K562 (cell line): Measurements from ENCODE around the gene OR5AU1. TPM values are rescaled to one million over a fixed set of nuclear protein-coding genes. Genes with fewer than 3 reads are reported as not detected.

ENCODE experiments used
- ATAC-seq: fragments of 200-7000 bp; cut with Tn5 transposase; 3 replicates; pipeline ENCODE4 v1.9.1; 2020; ENCODE audit warnings: moderate library complexity
- BruUV-seq: library from RNA; stranded (reverse); fragments of 400-500 nt; replicated peaks from 2 replicates; lab custom pipeline; 2021; lab: Mats Ljungman, UMichigan
- CTCF ChIA-PET: fragments of 300-600 bp; formaldehyde crosslinking; extraction: SDS; loops from one replicate; lab custom pipeline; 2021; ENCODE audit warnings: low intra/inter-chr PET ratio; lab: Yijun Ruan, JAX
- POLR2A ChIA-PET: fragments of 300-600, 350-650 bp; sonication (Branson Sonifier 250); formaldehyde crosslinking; extraction: SDS; loops from one replicate; lab custom pipeline; 2021; ENCODE audit warnings: antibody characterized with exemption, inconsistent platforms; lab: Yijun Ruan, JAX
- DNase-seq, 4 experiments: peaks; one replicate each; pipeline versions ENCODE4 v3.0.0 to v3.0.0-alpha.2; 2011 to 2018; ENCODE audit warnings: low spot score in 3 of 4, mixed read lengths in 3 of 4; ENCODE audit errors: extremely low read depth in 1 of 4
- FAIRE-seq: peaks from 2 replicates; lab custom pipeline; 2011; peaks lifted over from hg19 to GRCh38; lab: Jason Lieb, UNC
- H2AFZ ChIP-seq: 2 replicates; pipeline ENCODE4 v1.6.0; 2011; ENCODE audit warnings: low read depth, low read length, control low read depth, inconsistent platforms
- H3K27ac ChIP-seq: fragments of 200-600 bp; 3 replicates; pipeline ENCODE4 v1.8.0; 2011; ENCODE audit warnings: low read depth, mild to moderate bottlenecking, control low read depth, inconsistent platforms, low read length, moderate library complexity, mixed read lengths; ENCODE audit errors: extremely low read depth
- H3K27me3 ChIP-seq, 2 experiments: fragments of 300-600 bp in 1 of 2; 2 replicates in 1 of 2; 3 replicates in 1 of 2; pipeline versions ENCODE4 v1.6.0 to v1.8.0; 2011; ENCODE audit warnings: inconsistent platforms in 2 of 2, low read length in 2 of 2, mild to moderate bottlenecking in 1 of 2, mixed read lengths in 1 of 2, moderate library complexity in 1 of 2; ENCODE audit not compliant: control insufficient read depth in 2 of 2, insufficient read depth in 2 of 2
- H3K36me3 ChIP-seq: fragments of 300-600 bp; 3 replicates; pipeline ENCODE4 v1.8.0; 2011; ENCODE audit warnings: mild to moderate bottlenecking, low read length, inconsistent platforms; ENCODE audit not compliant: control insufficient read depth, insufficient read depth
- H3K4me1 ChIP-seq, 2 experiments: fragments of 200-600 bp in 1 of 2; replicated peaks in 1 of 2; 2 replicates in 1 of 2; 3 replicates in 1 of 2; pipeline versions ENCODE4 v1.5.1 to v1.8.0; 2011; ENCODE audit warnings: inconsistent platforms in 2 of 2, low read length in 2 of 2, mild to moderate bottlenecking in 1 of 2, mixed read lengths in 1 of 2, moderate library complexity in 1 of 2; ENCODE audit not compliant: control insufficient read depth in 2 of 2, insufficient read depth in 2 of 2
- H3K4me2 ChIP-seq: 2 replicates; pipeline ENCODE4 v1.6.1; 2011; ENCODE audit warnings: low read length, control low read depth, inconsistent platforms, mixed read lengths; ENCODE audit not compliant: insufficient read depth
- H3K4me3 ChIP-seq: fragments of 200-600 bp; sonication (generic), shearing (Covaris generic); 2 replicates; pipeline ENCODE4 v1.5.1; 2016; ENCODE audit warnings: control low read depth, inconsistent platforms
- H3K79me2 ChIP-seq: fragments of 200-600 bp; 3 replicates; pipeline ENCODE4 v1.8.0; 2011; ENCODE audit warnings: low read length, inconsistent platforms; ENCODE audit not compliant: control insufficient read depth, insufficient read depth
- H3K9ac ChIP-seq, 2 experiments: 2 replicates each; pipeline versions ENCODE4 v1.6.0 to v1.6.1; 2011; ENCODE audit warnings: low read depth in 2 of 2, low read length in 2 of 2, control low read depth in 1 of 2, inconsistent platforms in 1 of 2, mild to moderate bottlenecking in 1 of 2, mixed read lengths in 1 of 2; ENCODE audit not compliant: insufficient read depth in 1 of 2
- H3K9me1 ChIP-seq: one replicate; pipeline ENCODE4 v1.6.0; 2011; ENCODE audit warnings: inconsistent platforms, mild to moderate bottlenecking, low read length, moderate library complexity; ENCODE audit not compliant: control insufficient read depth, insufficient read depth
- H3K9me3 ChIP-seq: replicated peaks from 2 replicates; pipeline ENCODE4 v1.5.1; 2011; ENCODE audit warnings: low read depth, low read length, inconsistent platforms; ENCODE audit not compliant: control insufficient read depth, insufficient read depth
- H4K20me1 ChIP-seq: replicated peaks from 2 replicates; pipeline ENCODE4 v1.6.1; 2011; ENCODE audit warnings: low read length, inconsistent platforms, mixed read lengths; ENCODE audit not compliant: control insufficient read depth, insufficient read depth
- ATF2 ChIP-seq: sonication (generic); formaldehyde crosslinking; IDR thresholded peaks from 2 replicates; pipeline ENCODE4 v1.8.1; 2022; ENCODE audit warnings: missing genetic modification reagents
- NR2F6 ChIP-seq: fragments of 450-650 bp; formaldehyde crosslinking; IDR thresholded peaks from 2 replicates; pipeline ENCODE4 v1.4.0; 2020; ENCODE audit warnings: mild to moderate bottlenecking
- PBX2 ChIP-seq, 2 experiments: IDR thresholded peaks in 1 of 2; conservative IDR thresholded peaks in 1 of 2; 2 replicates each; pipeline ENCODE4 v1.6.1; 2016; ENCODE audit warnings: low read depth in 2 of 2, mild to moderate bottlenecking in 1 of 2, missing compliant biosample characterization in 1 of 2, missing genetic modification characterization in 1 of 2, moderate library complexity in 1 of 2
- RBM22 ChIP-seq: fragments of 200-400 bp; formaldehyde crosslinking; IDR thresholded peaks from 2 replicates; pipeline ENCODE4 v1.6.1; 2018; ENCODE audit warnings: low read length, low read depth; ENCODE audit not compliant: poor library complexity, severe bottlenecking
- THAP7 ChIP-seq: fragments of 250-450 bp; sonication (Bioruptor Pico); IDR thresholded peaks from 2 replicates; pipeline ENCODE4 v1.5.0; 2021
- ZBTB7A ChIP-seq: IDR thresholded peaks from 2 replicates; pipeline ENCODE4 v1.6.1; 2011; ENCODE audit warnings: low read depth, mild to moderate bottlenecking, low read length, moderate library complexity, borderline replicate concordance; ENCODE audit not compliant: control insufficient read depth
- ZNF316 ChIP-seq: fragments of 450-650 bp; IDR thresholded peaks from 2 replicates; pipeline ENCODE4 v1.6.1; 2016
- WGBS: fragments of 100-300 bp; shearing (Covaris generic); methylation state at CpG from one replicate; pipeline ENCODE4 v1.1.6; 2016; ENCODE audit warnings: low coverage, mixed read lengths; ENCODE audit not compliant: insufficient coverage; ENCODE audit errors: missing lambda C conversion rate; 5-methylcytosine and 5-hydroxymethylcytosine counted together
- in situ Hi-C: fragments of 300-500 bp; cut with MboI; formaldehyde crosslinking; loops from 4 replicates; pipeline ENCODE4 v1.15.0; 2018; ENCODE audit warnings: inconsistent platforms, mixed read lengths
- intact Hi-C: fragments of 100-400 bp; cut with micrococcal nuclease; formaldehyde crosslinking; loops from 2 replicates; pipeline ENCODE4 v1.14.2; 2022
- polyA plus RNA-seq, 8 experiments: library from polyadenylated mRNA; depleted of rRNA in 4 of 8; stranded (reverse) in 5 of 8; unstranded in 3 of 8; fragments of >200 nt; fragmentation: Nextera tagmentation in 2 of 8; fragmentation: Illumina TruSeq in 1 of 8; extraction: Ambion mirVana in 2 of 8; extraction: Trizol in 1 of 8; gene quantifications; 2 replicates each; pipeline versions ENCODE4 v1.2.1 to v1.2.3, GENCODE V29; 2011 to 2014; ENCODE audit warnings: inconsistent platforms in 1 of 8, missing spikeins in 1 of 8
- total RNA-seq, 7 experiments: library from RNA; depleted of rRNA in 6 of 7; stranded (reverse); fragments of >200 nt in 6 of 7; fragmentation: Illumina TruSeq in 2 of 7; extraction: Trizol in 2 of 7; gene quantifications; 2 replicates each; pipeline versions ENCODE4 v1.2.1 to v1.2.3, GENCODE V29; 2011 to 2021; ENCODE audit warnings: low replicate concordance in 1 of 7

The OR5AU1 gene
- total and polyA plus RNA-seq, 9 of the 15 experiments (the other 6 are each of a cell fraction or from before 2014, with no cell fraction given): not detected

- BruUV-seq: no TSS peak
- POLR2A ChIA-PET: no interaction called here
- Histone ChIP-seq H3K9me1 (no peaks in the 10 kb centered on the region), H3K9ac (no peak overlapping the region), H4K20me1 (no peaks in the 10 kb centered on the region), H2AFZ (no peak overlapping the region), H3K4me2 (no peak overlapping the region), H3K4me1 (no peaks in the 10 kb centered on the region), H3K79me2 (no peaks in the 10 kb centered on the region), H3K27ac (no peak overlapping the region), H3K27me3 (no peaks in the 10 kb centered on the region), H3K4me3 (no peak overlapping the region), H3K9me3 (no peaks in the 10 kb centered on the region), H3K36me3 (peaks cover 5% of the 10 kb centered on the region; the same call in 1 of the 3 replicates)
- in situ Hi-C loops: no loop called here
- ATAC-seq: no peak
- CTCF ChIA-PET: no interaction called here
- no peak for DNase-seq
- intact Hi-C loops: no loop called here
- FAIRE-seq: no peak
- WGBS: 33% methylated on average over 3 of the region's 3 CpGs
- peak; percentile 36; the same call in 1 of the 2 replicates for TF ChIP-seq ZNF316
- TF ChIP-seq NR2F6 (CRISPR knock-in tag): no peak
- TF ChIP-seq RBM22: no peak
- TF ChIP-seq ATF2 (CRISPR knock-in tag): no peak
- no peak for TF ChIP-seq THAP7 (CRISPR knock-in tag)
- TF ChIP-seq ZBTB7A: no peak
- no peak for TF ChIP-seq PBX2 (CRISPR knock-in tag; IDR thresholded peaks at IDR 0.05; ENCODE audit: low read depth)
- no peak for TF ChIP-seq PBX2 (tag; conservative IDR thresholded peaks at IDR 0.05; ENCODE audit: low read depth)
Measured at GRCh38 chr14:21199611-21200560, 44.0 kb upstream of the OR5AU1 start.
